Loucy (cell line): ENCODE results near the gene AGPS.

Experiments used
- H2AFZ ChIP-seq: fragments of 200-600 bp; sonication (generic); 2 replicates; pipeline ENCODE4 v1.6.0; 2016; ENCODE audit warnings: antibody characterized with exemption, mild to moderate bottlenecking, low read length, moderate library complexity
- H3F3A ChIP-seq: fragments of 200-600 bp; 2 replicates; pipeline ENCODE4 v1.6.0; 2016; ENCODE audit warnings: antibody characterized with exemption, low read depth, mild to moderate bottlenecking
- H3K27me3 ChIP-seq: fragments of 200-600 bp; sonication (generic); 2 replicates; pipeline ENCODE4 v1.6.1; 2014; ENCODE audit warnings: low read length, mild to moderate bottlenecking; ENCODE audit not compliant: insufficient read depth, poor library complexity, severe bottlenecking
- H3K36me3 ChIP-seq: fragments of 200-600 bp; sonication (generic); 2 replicates; pipeline ENCODE4 v1.6.1; 2016; ENCODE audit warnings: low read length; ENCODE audit not compliant: insufficient read depth
- H3K4me1 ChIP-seq: fragments of 200-600 bp; sonication (generic); 2 replicates; pipeline ENCODE4 v1.5.1; 2014; ENCODE audit warnings: low read length, mild to moderate bottlenecking; ENCODE audit not compliant: insufficient read depth, poor library complexity, severe bottlenecking
- H3K4me2 ChIP-seq: fragments of 200-600 bp; sonication (generic); 2 replicates; pipeline ENCODE4 v1.6.0; 2014; ENCODE audit warnings: antibody characterized with exemption, low read length, low read depth, mild to moderate bottlenecking; ENCODE audit not compliant: poor library complexity, severe bottlenecking
- H3K4me3 ChIP-seq: fragments of 200-600 bp; sonication (generic); 2 replicates; pipeline ENCODE4 v1.5.1; 2014; ENCODE audit warnings: low read length, mild to moderate bottlenecking, mixed read lengths; ENCODE audit not compliant: poor library complexity, severe bottlenecking
- H3K79me2 ChIP-seq: fragments of 200-600 bp; sonication (generic); 2 replicates; pipeline ENCODE4 v1.6.1; 2014; ENCODE audit warnings: low read length; ENCODE audit not compliant: insufficient read depth
- H3K9ac ChIP-seq: fragments of 200-600 bp; sonication (generic); 2 replicates; pipeline ENCODE4 v1.6.0; 2014; ENCODE audit warnings: mild to moderate bottlenecking, low read depth, low read length, moderate library complexity; ENCODE audit not compliant: poor library complexity, severe bottlenecking
- H3K9me2 ChIP-seq: fragments of 200-600 bp; sonication (generic); replicated peaks from 2 replicates; pipeline ENCODE4 v1.6.1; 2016; ENCODE audit warnings: low read depth, low read length, mixed read lengths
- H3K9me3 ChIP-seq: fragments of 200-600 bp; sonication (generic); 2 replicates; pipeline ENCODE4 v1.6.1; 2014; ENCODE audit warnings: mild to moderate bottlenecking, antibody characterized with exemption, low read length, low read depth; ENCODE audit not compliant: insufficient read depth
- H4K20me1 ChIP-seq: fragments of 200-600 bp; sonication (generic); 2 replicates; pipeline ENCODE4 v1.6.0; 2014; ENCODE audit warnings: antibody characterized with exemption, low read length, mild to moderate bottlenecking; ENCODE audit not compliant: insufficient read depth, poor library complexity, severe bottlenecking
- CTCF ChIP-seq: fragments of 200-600 bp; sonication (generic); conservative IDR thresholded peaks from 2 replicates; pipeline ENCODE4 v1.5.1; 2014; ENCODE audit warnings: mild to moderate bottlenecking, antibody characterized with exemption, low read length
- EZH2phosphoT487 ChIP-seq: fragments of 200-600 bp; IDR thresholded peaks from 2 replicates; pipeline ENCODE4 v1.6.1; 2018; ENCODE audit warnings: antibody characterized with exemption, mild to moderate bottlenecking, moderate library complexity, borderline replicate concordance

The AGPS gene

GRCh38 chr2:177520324-177520723, 127.8 kb downstream of the AGPS start:
- Histone ChIP-seq H4K20me1 (no peaks in the 10 kb centered on the region), H3K4me2 (no peak overlapping the region), H3K4me1 (peaks cover 2% of the 10 kb centered on the region), H3K79me2 (no peaks in the 10 kb centered on the region), H3K9ac (no peak overlapping the region), H2AFZ (no peak overlapping the region), H3K27me3 (no peaks in the 10 kb centered on the region), H3F3A (no peaks in the 10 kb centered on the region), H3K9me2 (no peaks in the 10 kb centered on the region), H3K4me3 (no peak overlapping the region), H3K9me3 (no peaks in the 10 kb centered on the region), H3K36me3 (peaks cover 59% of the 10 kb centered on the region)
- TF ChIP-seq EZH2phosphoT487 (no peak), CTCF (no peak)

GRCh38 chr2:177523781-177524180, 131.2 kb downstream of the AGPS start:
- H4K20me1 ChIP-seq = no peaks in the 10 kb centered on the region
- H3K9me3 ChIP-seq = no peaks in the 10 kb centered on the region
- H3K4me3 ChIP-seq = no peak overlapping the region
- H3F3A ChIP-seq = no peaks in the 10 kb centered on the region
- TF ChIP-seq EZH2phosphoT487 (no peak), CTCF (no peak)
- H3K79me2 ChIP-seq = no peaks in the 10 kb centered on the region
- no peaks in the 10 kb centered on the region for H3K9me2 ChIP-seq
- H3K27me3 ChIP-seq = no peaks in the 10 kb centered on the region
- H3K9ac ChIP-seq = no peak overlapping the region
- H3K4me1 ChIP-seq = no peaks in the 10 kb centered on the region
- no peak overlapping the region for H3K4me2 ChIP-seq
- peaks cover 54% of the 10 kb centered on the region for H3K36me3 ChIP-seq
- no peak overlapping the region for H2AFZ ChIP-seq

DNA sequence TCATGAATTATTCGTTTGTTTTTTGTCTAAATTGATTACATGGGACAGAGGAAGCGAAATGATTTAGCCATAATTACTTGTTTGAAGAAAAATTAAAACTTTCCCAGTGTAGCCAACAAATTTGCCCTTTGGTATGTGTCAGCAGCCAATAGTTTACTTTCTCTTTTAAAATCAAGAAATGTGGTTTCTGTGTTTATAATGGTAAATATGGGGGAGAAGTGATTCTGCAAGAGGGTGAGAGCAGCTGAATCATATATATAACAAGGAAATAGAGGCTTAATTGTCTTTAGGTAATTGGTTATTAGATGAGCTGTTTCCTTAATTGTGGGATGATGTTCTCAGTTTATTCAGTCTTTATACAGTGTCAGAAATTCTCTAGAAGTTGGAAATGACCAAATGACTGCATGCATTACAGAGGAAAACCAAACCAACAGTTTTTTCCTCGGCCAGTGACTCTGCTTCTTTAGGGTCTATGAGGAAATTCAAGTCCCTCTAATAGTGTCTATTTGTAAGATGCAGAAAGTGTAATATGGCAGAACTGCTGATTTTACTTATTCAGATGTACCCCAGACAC, 132.9 kb downstream of the AGPS start:
- no peak overlapping the region for H3K4me3 ChIP-seq
- H3K27me3 ChIP-seq = no peaks in the 10 kb centered on the region
- no peak overlapping the region for H3K4me2 ChIP-seq
- no peaks in the 10 kb centered on the region for H4K20me1 ChIP-seq
- no peak overlapping the region for H3K9ac ChIP-seq
- peaks cover 54% of the 10 kb centered on the region for H3K36me3 ChIP-seq
- no peaks in the 10 kb centered on the region for H3F3A ChIP-seq
- H3K79me2 ChIP-seq = no peaks in the 10 kb centered on the region
- H2AFZ ChIP-seq = no peak overlapping the region
- no peaks in the 10 kb centered on the region for H3K4me1 ChIP-seq
- TF ChIP-seq CTCF = no peak
- no peak for TF ChIP-seq EZH2phosphoT487
- no peaks in the 10 kb centered on the region for H3K9me3 ChIP-seq
- H3K9me2 ChIP-seq = no peaks in the 10 kb centered on the region
